GM21825 (cell line): Measurements from ENCODE around the gene PSAP.
A peak's percentile ranks its signal among the peaks of the same experiment; 100 is the strongest.

Experiments
- ATAC-seq: cut with Tn5 transposase; IDR thresholded peaks from one replicate; pipeline ENCODE4 v1.9.1; 2021; ENCODE audit warnings: mild to moderate bottlenecking, moderate library complexity; ENCODE audit not compliant: unreplicated experiment

PSAP gene

DNA sequence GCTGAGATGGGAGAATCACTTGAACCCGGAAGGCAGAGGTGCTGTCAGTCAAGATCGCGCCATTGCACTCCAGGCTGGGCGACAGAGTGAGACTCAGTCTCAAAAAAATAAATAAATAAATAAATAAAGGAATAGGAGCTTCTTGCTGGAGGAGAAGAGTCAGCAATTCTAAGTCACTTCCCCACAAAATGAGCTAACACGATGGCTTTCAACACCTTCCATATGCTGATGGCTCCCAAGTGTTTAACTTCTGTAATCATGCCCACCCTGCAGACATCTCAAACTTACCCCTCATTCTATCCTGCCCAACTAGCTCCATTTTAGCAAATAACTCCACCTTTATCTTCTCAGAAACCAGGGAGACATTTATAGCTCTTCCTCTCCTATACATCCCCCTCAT lies 21.2 kb downstream of the PSAP start:
- no peak for ATAC-seq

DNA sequence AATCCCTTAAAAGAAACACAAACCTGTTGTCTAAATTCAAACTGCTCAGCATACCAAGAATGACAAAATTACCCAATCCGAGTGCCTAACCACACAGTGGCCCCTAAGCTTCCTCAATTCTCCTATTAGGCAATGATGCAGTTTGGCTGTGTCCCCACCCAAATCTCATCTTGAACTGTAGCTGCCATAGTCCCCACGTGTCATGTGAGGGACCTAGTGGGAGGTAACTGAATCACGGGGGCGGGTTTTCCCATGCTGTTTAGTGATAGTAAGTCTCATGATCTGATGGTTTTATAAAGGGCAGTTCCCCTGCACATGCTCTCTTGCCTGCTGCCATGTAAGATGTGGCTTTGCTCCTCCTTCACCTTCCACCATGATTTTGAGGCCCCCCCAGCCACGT lies 21.9 kb downstream of the PSAP start:
- ATAC-seq: no peak

DNA sequence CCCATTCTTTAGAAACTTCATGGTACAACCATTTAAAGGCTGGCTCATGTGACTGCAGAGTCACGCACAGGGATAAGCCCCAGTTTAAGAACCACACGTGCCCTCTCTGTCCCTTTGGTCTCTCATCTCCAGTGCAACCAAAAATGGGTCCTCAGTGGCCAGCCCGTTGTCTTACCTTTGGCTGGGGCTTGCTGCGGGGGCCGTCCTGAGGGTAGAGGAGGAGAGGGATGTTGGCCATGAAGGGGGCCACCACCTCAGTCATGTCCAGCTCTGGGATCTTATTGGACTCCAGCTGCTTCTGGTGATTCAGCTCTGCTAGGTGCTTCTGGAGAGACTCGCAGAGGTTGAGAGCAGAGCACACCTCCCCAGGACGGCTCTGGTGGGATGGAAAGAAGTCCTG lies 22.3 kb downstream of the PSAP start:
- no peak for ATAC-seq

DNA sequence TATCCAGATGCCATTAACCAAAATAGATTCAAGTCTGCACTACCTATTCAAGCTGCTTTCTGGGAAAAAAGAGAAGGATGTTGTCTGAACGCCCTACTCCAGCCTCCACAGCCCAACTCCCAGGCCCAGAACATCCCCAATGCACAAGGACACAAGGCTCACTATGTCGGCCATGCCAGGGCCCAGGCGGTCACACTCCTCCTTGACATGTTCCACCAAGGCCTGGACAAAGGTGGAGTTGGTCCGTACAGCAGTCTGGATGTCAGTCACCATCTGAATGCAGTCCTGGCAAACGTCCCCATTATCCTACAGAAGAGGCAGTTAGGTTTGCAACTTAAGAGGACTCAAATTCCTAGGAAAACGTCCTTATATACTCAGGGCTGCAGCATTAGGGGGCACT lies 23.2 kb downstream of the PSAP start:
- no peak for ATAC-seq

DNA sequence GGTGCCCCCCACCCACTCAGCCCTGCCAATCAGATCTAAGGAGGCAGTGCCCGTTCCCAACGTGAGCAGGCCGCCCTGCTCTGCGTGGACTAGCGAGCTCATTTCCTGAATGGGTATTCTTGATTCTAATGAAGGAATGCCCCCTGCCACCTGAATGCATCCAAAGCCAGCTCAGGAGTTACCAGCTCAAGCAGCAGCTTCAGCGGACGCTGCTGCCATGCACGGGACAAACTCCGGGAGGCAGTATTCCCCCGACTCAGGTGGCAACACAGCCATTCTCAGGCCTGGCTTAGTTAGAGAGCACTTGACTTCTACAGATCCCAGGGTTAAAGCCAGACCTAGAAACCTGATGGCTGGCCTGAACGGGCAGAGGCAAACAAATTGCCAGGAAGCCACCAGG lies 25.8 kb downstream of the PSAP start:
- no peak for ATAC-seq

DNA sequence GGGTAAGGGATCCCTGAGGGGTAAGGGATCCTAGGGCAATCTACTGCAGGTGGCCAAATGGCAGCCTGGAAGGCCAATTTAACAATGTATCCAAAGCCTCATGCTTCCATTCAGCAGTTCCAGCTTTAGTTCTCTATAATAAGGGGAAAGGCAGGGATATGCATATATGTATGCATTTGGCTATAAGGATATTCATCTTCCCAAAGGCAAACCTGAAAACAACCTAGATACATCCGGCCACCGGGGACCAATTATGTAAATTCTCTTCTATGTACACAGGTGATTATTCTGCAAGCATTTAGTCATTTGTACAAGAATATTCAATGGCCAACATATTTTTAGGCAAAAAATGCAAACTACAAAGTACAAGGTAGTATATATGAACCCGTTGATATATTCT lies 26.7 kb downstream of the PSAP start:
- no peak for ATAC-seq

DNA sequence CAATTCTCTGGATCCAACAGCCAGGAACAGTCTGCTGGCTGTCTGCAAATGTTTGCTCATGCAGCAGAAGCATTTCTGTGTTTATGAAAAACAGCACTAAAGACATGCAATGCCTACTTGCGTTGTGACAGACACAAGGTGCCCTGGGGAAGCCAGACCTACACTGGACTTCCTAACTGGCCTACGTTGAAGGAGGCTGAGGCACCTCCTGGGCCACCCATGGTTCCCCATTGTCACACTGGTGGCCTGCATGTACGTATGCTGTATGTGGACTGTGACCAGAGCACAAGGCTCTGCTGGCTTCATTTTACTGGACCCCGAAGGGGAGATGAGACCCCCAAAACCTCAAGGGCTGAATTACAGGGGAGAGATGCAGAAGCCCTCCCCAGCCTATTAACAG lies 27.7 kb downstream of the PSAP start:
- ATAC-seq: no peak

DNA sequence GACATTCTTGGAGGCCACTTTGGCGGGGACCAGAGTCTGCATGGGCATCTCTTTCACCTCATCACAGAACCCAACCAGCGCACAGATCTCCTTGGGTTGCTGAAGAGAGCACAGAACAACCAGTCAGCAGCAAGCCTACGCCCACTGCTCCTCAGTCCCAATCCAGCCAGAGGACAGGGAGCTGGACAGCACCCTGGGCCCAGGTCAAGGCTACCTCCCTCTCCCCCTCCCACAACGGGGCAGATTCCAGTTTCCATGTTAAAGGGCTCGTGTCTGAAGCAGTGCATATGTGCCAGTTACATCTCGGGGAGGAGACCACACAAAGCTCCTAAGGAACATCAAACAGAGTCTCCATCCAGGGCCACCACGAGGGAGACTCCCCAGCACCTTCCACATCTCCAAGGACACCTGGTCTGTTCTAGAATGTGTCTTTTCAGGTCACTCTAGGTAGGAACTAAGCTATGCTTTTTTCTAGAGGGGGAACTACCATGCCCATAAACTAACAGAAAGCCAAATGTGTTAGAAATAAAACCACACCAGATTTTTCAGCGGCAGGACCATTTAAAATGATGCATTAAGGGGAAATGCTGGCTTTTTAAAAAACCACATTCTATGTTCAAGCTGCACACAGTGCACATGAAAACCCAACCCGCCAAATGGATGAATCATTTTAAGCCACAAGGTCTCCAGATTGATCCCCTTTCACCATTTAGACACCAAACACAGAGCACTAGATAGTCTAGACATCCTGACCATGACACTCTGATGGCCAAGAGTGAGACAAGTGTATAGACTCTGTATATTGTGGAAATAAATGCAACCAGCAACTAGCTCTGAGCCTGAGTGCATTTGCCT lies 28.9 kb downstream of the PSAP start:
- ATAC-seq: no peak

DNA sequence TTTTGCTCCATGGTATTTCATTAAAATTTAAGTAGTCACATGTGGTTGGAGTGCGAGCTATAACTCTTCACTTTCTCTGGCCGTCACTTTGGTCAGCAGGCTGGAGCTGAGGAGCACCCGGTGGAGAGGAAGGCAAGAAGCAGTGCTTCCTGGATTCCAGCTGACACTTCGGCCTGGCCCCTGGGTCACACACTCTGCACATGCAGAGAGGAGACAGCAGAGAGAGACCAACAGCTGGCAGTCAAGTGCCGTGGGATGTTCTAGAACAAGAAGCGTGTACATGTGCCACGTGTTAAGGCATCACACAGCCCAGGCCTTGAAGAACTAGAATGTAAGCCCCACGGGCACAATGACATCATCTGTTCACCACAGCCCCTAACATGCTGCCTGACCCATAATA lies 30.1 kb downstream of the PSAP start:
- ATAC-seq: no peak

DNA sequence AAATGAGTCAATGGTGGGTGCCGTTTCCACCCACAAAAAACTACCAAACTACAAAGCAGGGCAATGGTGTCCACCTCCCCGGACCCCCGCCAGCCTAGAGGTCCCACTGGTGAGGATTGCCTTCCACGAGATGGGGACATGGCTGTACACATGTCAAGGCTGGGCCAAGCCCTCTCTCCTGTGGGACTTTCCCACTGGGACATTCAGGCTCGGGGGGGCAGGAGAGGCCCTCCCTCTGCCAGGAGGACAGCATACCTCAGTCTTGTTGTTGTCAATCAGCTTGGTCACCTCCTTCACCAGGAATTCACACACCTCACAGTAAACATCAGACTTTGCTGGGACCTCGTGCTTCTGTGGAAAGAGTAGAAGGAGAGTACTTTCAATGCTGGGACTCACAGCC lies 31.1 kb downstream of the PSAP start:
- no peak for ATAC-seq

DNA sequence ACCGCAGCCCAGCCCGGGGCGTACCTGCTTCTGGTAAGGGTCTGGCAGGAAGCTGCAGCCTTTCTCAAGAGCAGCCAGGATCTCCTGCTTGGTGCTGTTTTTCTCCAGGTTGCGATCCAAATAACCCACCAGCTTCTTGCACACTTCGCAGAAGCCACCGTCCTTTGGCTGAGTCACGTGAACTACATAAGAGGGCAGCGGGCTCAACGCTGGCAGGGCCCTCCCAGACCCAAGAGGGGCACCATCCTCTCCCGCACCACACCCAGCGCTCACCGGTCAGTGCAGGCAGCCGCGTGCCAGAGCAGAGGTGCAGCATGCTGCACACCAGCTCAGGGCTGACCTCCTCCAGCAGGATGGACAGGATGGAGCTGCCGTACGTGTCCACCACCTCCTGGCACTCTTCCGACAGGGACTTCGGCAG lies 31.6 kb downstream of the PSAP start:
- ATAC-seq: no peak

DNA sequence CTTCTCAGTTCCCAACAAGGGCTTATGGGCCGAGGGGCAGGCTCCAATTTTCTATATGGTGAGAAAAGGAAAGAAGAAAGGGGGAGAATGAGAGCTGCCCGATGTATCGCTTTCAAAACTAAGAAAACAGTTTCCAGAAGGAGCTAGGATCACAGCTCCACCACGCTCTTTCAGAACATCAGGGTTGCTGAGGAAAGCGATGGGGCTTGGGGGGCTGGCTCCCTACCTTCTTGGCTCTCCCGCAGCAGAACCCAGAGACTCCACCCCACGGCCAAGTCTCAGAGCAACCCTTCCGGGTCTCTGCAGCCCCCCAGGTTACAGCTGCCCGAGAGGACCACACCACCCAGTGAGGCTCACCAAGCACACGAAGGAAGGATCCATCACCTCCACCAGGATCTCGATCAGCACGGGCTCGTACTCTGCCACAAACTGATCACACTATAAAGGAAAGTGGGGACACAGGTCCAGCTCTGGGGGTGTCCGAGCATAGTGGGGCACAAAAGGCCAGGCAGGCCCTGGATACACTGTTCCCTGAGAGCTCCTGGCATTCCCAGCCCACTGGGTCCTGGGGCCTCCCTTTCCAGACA lies 32.3 kb downstream of the PSAP start:
- ATAC-seq: no peak

DNA sequence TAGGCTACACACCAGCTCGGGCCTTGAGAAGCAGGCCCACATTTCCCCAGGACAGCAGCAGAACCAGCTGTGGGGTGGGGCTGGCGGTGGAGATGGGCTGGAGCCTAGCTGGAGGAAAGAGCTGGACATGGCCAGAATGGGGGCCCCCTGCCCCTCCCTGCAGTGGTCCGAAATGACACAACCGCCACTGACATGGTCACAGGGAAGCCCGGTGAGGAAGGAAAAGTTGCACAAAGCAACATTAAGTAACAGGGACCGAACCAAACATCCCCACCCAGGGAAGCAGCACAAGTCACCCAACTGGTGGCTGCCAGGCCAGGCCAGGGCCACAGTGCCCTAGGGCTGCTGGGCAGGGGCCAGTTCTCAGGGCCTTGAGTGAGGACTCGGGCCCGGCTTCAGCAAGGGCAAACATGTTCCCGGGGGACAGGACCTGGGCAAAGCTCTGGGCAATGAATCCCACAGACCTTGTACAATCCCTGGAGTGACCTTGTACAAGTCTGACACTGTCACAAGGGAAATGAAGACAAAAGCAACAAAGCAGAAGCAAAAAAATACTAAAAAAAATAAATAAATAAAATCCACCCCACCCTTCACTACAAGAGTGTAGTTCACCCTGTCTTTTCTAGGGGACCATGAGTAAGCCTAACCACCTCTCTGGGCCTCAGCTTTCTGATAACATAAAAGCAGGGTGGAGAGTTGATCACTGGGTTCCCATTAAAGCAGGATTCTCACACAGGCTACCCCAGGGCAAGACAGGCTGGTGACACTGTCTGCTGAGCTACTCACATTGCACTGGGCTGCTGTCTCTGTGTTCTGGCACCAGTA lies 33.0 kb downstream of the PSAP start:
- no peak for ATAC-seq

DNA sequence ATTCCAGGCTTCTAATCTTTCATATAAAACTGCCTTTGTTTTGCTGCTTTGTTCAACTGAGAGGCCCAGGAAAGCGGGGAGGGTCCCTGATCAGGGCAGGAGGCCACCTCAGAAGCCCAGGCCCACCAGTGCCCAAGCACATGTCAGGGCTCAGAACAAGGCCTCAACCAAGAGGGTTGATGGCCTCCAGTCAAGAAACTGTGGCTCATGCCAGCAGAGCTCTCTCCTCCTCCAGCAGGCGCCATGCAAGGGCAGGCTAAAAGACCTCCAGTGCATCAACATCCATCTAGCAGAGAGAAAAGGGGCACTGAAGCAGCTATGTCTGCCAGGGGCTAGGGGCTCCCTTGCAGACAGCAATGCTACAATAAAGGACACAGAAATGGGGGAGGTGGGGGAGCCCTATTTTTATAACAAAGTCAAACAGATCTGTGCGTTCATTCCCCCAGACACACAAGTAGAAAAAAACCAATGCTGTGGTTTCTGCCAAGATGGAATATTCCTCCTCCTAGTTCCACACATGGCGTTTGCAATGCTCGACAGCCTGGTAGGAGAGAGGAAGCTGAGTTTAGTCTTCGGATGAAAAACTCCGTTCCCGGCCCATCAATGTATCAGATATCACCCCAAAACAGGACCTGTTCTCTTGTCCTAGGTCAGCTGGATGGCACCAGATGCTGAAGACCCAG lies 34.0 kb downstream of the PSAP start:
- ATAC-seq: no peak

DNA sequence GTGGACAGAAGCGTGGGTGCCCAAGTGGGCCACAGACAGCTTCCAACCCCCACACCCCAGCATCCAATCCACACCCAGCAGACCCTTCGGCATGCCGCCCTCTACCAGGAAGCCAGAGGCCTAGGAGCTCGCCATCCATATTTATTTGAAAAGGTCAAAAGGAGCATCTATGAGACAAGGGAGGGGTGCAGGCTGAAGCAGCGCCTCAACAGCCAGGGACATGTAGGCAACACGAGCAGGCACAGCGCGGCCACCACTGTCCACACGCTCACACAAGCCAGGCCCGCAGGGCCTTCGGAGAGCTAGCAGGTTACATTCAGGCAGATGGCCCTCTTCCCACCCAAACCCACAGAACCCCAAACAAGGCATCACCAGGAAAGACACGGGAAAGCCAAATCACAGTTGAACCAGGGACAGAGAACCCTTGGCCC lies 34.6 kb downstream of the PSAP start:
- ATAC-seq: no peak

DNA sequence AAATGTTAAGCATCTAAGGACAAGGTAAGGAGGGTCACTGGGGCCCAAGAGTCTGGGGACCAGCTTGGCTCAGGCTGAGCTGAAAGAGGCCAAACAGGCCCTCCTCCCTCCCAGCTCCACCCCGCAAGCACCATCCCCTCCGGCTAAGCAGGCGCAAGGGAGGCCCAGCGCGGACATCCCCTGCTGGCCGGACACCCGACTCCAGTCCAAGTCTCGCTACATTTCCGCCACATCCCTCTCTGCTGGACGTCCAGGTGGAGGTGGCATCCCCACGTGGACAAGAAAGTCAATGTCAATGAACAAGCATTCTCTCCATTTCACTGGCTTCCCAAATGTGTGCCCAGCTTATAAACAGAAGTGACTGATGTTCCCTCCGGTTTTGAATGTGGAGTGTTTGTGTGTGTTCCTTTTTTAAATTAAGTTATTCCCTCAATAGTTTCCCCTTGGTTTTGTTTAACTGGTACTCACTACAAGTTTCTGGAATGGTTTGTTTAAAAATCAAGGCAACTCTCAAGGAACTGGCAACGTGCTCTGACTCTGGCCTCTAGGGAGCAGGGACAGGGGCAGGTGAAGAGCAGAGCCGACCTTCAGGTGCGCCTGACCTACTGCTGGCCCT lies 35.4 kb downstream of the PSAP start:
- no peak for ATAC-seq

DNA sequence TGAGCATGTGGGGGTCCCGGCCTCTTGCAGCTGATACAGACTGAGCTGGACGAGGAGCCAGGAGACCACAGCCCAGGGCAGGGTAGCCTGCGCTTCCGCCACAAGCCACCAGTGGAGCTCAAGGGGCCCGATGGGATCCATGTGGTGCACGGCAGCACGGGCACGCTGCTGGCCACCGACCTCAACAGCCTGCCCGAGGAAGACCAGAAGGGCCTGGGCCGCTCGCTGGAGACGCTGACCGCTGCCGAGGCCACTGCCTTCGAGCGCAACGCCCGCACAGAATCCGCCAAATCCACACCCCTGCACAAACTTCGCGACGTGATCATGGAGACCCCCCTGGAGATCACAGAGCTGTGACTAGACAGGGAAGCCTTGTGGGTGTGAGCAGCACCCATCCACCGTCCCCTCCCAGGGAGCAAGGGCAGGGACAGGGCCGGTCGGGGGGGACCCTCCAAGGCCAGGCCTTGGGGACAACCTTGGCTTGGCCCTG lies 36.1 kb downstream of the PSAP start:
- ATAC-seq: no peak

DNA sequence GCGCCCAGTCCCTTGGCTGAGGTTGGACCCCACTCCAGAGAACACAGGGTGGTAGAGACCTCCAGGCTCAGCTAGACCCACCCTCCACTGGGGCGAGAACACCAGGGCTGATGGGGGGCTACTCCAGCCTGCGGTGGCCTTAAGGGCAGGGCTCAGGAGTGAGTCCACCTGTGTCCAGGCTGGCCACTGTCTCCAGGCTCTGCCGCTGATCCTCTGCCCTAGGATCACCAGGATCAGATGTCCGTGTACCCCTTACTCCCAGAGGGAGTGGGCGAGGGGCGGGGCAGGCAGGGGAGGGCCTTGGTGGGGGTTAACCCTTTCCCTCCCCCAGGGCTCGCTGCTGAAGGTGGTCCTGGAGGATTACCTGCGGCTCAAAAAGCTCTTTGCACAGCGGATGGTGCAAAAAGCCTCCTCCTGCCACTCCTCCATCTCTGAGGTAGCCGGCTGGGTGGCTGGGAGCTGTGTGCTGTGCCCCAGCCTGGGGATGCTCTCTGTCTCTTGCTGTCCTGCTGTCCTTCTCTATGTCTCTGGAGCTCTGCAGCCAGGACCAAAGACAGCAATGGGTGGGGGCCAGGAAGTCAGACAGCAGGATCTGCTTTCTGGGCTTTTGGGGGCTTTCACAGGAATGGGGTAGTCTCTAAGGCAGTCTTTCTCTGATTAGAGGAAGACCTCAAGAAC lies 38.0 kb downstream of the PSAP start:
- no peak for ATAC-seq

DNA sequence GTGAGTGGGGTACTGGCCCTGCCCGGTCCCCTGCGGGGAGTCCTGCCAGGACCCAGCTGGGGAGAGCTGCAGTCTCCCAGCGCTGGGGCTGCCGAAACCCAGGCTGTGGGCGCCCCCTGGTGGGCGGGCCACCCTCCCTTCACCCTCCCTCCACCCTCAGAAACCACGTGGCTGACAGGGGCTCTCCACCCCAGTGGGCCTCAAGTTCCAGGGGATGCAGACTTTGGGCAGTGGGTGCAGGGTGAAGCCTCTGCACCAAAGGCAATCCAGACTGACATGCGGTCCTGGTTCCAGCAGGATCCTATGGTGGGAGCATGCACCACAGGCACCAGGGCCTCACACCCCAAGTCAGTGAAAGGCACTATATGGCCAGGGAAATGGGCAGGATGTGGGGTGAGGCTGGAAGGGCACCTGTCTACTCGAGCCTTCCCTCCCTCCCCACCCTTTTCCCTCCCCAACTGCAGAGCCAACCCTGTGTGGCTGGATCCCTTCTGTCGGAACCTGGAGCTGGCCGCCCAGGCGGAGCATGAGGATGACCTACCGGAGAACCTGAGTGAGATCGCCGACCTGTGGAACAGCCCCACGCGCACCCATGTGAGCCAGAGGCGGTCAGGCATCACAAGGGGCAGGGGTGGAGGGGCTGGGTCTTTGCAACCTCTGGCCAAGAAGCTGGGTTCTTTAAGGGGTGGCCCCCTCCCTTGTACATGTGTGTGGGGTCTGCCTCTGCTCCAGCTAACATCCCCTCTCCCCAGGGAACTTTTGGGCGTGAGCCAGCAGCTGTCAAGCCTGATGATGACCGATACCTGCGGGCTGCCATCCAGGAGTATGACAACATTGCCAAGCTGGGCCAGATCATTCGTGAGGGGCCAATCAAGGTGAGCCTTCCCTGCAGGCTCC lies 38.8 kb downstream of the PSAP start:
- peak; percentile 60 for ATAC-seq
